H9 (cell line): ENCODE data around the gene TMEM91. TPM values are rescaled to one million over a fixed set of nuclear protein-coding genes. Genes with fewer than 3 reads are reported as not detected.

ENCODE experiments used
- DNase-seq: peaks from one replicate; pipeline ENCODE4 v3.0.0-alpha.2; 2017
- H2AFZ ChIP-seq: one replicate; pipeline ENCODE4 v1.6.1; 2013; ENCODE audit warnings: mild to moderate bottlenecking, low read length, control low read depth, moderate library complexity
- H2AK5ac ChIP-seq: 2 replicates; pipeline ENCODE4 v1.6.1; 2013; ENCODE audit warnings: low read length, control low read depth, mixed read lengths; ENCODE audit not compliant: insufficient read length
- H2BK120ac ChIP-seq: one replicate; pipeline ENCODE4 v1.6.1; 2013; ENCODE audit warnings: low read depth, mild to moderate bottlenecking, low read length, control low read depth, inconsistent platforms; ENCODE audit not compliant: poor library complexity, severe bottlenecking
- H2BK12ac ChIP-seq: 2 replicates; pipeline ENCODE4 v1.6.1; 2013; ENCODE audit warnings: low read length, control low read depth, mixed read lengths, low read depth; ENCODE audit not compliant: insufficient read length
- H2BK15ac ChIP-seq: 2 replicates; pipeline ENCODE4 v1.6.1; 2013; ENCODE audit warnings: low read depth, low read length, control low read depth
- H2BK20ac ChIP-seq: one replicate; pipeline ENCODE4 v1.6.1; 2013; ENCODE audit warnings: low read depth, mild to moderate bottlenecking, low read length, control low read depth, inconsistent platforms; ENCODE audit not compliant: poor library complexity, severe bottlenecking
- H2BK5ac ChIP-seq: 2 replicates; pipeline ENCODE4 v1.6.1; 2013; ENCODE audit warnings: low read length, control low read depth, mixed read lengths; ENCODE audit not compliant: insufficient read length
- H3K14ac ChIP-seq: 2 replicates; pipeline ENCODE4 v1.6.1; 2013; ENCODE audit warnings: low read length, control low read depth; ENCODE audit not compliant: insufficient read depth
- H3K18ac ChIP-seq: 2 replicates; pipeline ENCODE4 v1.6.1; 2013; ENCODE audit warnings: low read depth, mild to moderate bottlenecking, mixed read lengths, low read length, control low read depth; ENCODE audit not compliant: insufficient read length
- H3K23ac ChIP-seq: 2 replicates; pipeline ENCODE4 v1.6.1; 2013; ENCODE audit warnings: low read length, control low read depth, mixed read lengths, low read depth; ENCODE audit not compliant: insufficient read length
- H3K23me2 ChIP-seq: 2 replicates; pipeline ENCODE4 v1.6.1; 2013; ENCODE audit warnings: low read depth, mild to moderate bottlenecking, mixed read lengths, low read length, control low read depth; ENCODE audit not compliant: insufficient read length, poor library complexity, severe bottlenecking
- H3K27ac ChIP-seq: 2 replicates; pipeline ENCODE4 v1.5.1; 2013; ENCODE audit warnings: low read length, control low read depth, mixed read lengths, low read depth; ENCODE audit not compliant: insufficient read length
- H3K27me3 ChIP-seq: 2 replicates; pipeline ENCODE4 v1.6.1; 2013; ENCODE audit warnings: low read length, control low read depth, inconsistent platforms; ENCODE audit not compliant: insufficient read depth
- H3K4ac ChIP-seq: 2 replicates; pipeline ENCODE4 v1.6.1; 2013; ENCODE audit warnings: low read depth, mild to moderate bottlenecking, control low read depth, inconsistent platforms, low read length, moderate library complexity
- H3K4me1 ChIP-seq: 2 replicates; pipeline ENCODE4 v1.6.1; 2013; ENCODE audit warnings: low read length, control low read depth, inconsistent platforms; ENCODE audit not compliant: insufficient read depth
- H3K4me2 ChIP-seq: 2 replicates; pipeline ENCODE4 v1.6.1; 2013; ENCODE audit warnings: low read length, control low read depth, mixed read lengths; ENCODE audit not compliant: insufficient read length, insufficient read depth
- H3K56ac ChIP-seq: 2 replicates; pipeline ENCODE4 v1.6.1; 2013; ENCODE audit warnings: low read depth, mild to moderate bottlenecking, mixed read lengths, low read length, control low read depth; ENCODE audit not compliant: insufficient read length
- H3K79me1 ChIP-seq: 2 replicates; pipeline ENCODE4 v1.6.1; 2013; ENCODE audit warnings: low read depth, mild to moderate bottlenecking, moderate library complexity, low read length, control low read depth, inconsistent platforms; ENCODE audit not compliant: insufficient read depth, poor library complexity, severe bottlenecking
- H3K79me2 ChIP-seq: 2 replicates; pipeline ENCODE4 v1.6.1; 2013; ENCODE audit warnings: low read length, control low read depth, inconsistent platforms; ENCODE audit not compliant: insufficient read depth
- H3K9ac ChIP-seq: 2 replicates; pipeline ENCODE4 v1.6.1; 2013; ENCODE audit warnings: low read length, control low read depth, mixed read lengths; ENCODE audit not compliant: insufficient read length; ENCODE audit errors: extremely low read depth
- H3K9me3 ChIP-seq: one replicate; pipeline ENCODE4 v1.6.1; 2013; ENCODE audit warnings: low read depth, low read length, inconsistent platforms; ENCODE audit not compliant: control insufficient read depth
- H3T11ph ChIP-seq: one replicate; pipeline ENCODE4 v1.6.1; 2013; ENCODE audit warnings: mild to moderate bottlenecking, low read length, control low read depth, inconsistent platforms
- H4K20me1 ChIP-seq: one replicate; pipeline ENCODE4 v1.6.1; 2013; ENCODE audit not compliant: control insufficient read depth, insufficient read length, insufficient read depth
- H4K5ac ChIP-seq: 2 replicates; pipeline ENCODE4 v1.6.1; 2013; ENCODE audit warnings: low read depth, mild to moderate bottlenecking, mixed read lengths, low read length, control low read depth; ENCODE audit not compliant: insufficient read length
- H4K8ac ChIP-seq: replicated peaks from 2 replicates; pipeline ENCODE4 v1.6.1; 2013; ENCODE audit warnings: low read length, control low read depth, mixed read lengths, low read depth; ENCODE audit not compliant: insufficient read length
- H4K91ac ChIP-seq: 2 replicates; pipeline ENCODE4 v1.6.1; 2013; ENCODE audit warnings: low read depth, mild to moderate bottlenecking, moderate library complexity, mixed read lengths, low read length, control low read depth; ENCODE audit not compliant: insufficient read length
- H3K27ac Mint-ChIP-seq, 3 experiments: 2 replicates in 2 of 3; 3 replicates in 1 of 3; pipeline ENCODE4 v1.8.0; 2020 to 2021; ENCODE audit warnings: mixed read lengths in 3 of 3, mild to moderate bottlenecking in 1 of 3, moderate library complexity in 1 of 3
- H3K27me3 Mint-ChIP-seq: 2 replicates; pipeline ENCODE4 v1.8.0; 2021; ENCODE audit warnings: low read depth, mild to moderate bottlenecking, moderate library complexity, mixed read lengths
- H3K36me3 Mint-ChIP-seq, 3 experiments: 2 replicates in 2 of 3; 3 replicates in 1 of 3; pipeline ENCODE4 v1.8.0; 2020 to 2021; ENCODE audit warnings: low read depth in 3 of 3, mixed read lengths in 3 of 3; ENCODE audit not compliant: insufficient read depth in 1 of 3
- H3K4me1 Mint-ChIP-seq, 2 experiments: 2 replicates each; pipeline ENCODE4 v1.8.0; 2020; ENCODE audit warnings: mixed read lengths in 2 of 2
- H3K4me3 Mint-ChIP-seq, 2 experiments: 2 replicates in 1 of 2; 3 replicates in 1 of 2; pipeline ENCODE4 v1.8.0; 2020 to 2021; ENCODE audit warnings: mild to moderate bottlenecking in 2 of 2, mixed read lengths in 2 of 2, moderate library complexity in 1 of 2
- H3K9me3 Mint-ChIP-seq, 2 experiments: 2 replicates in 1 of 2; 3 replicates in 1 of 2; pipeline ENCODE4 v1.8.0; 2020; ENCODE audit warnings: mild to moderate bottlenecking in 2 of 2, mixed read lengths in 2 of 2, moderate library complexity in 1 of 2
- CTCF ChIP-seq: fragments of 200-600 bp; sonication (generic); conservative IDR thresholded peaks from 3 replicates; pipeline ENCODE4 v1.8.0; 2021; ENCODE audit warnings: antibody characterized with exemption, mild to moderate bottlenecking
- WGBS: extraction: QIAGEN DNeasy Blood & Tissue Kit; methylation state at CpG from one replicate; pipeline ENCODE4 v1.1.7; 2013; ENCODE audit warnings: missing lambda C conversion rate, low lambda C conversion rate, mixed read lengths; ENCODE audit not compliant: insufficient read length; ENCODE audit errors: extremely low coverage; 5-methylcytosine and 5-hydroxymethylcytosine counted together
- total RNA-seq: library from RNA; stranded (reverse); gene quantifications from 2 replicates; pipeline ENCODE4 v1.2.1, GENCODE V29; 2021

The TMEM91 gene
- total RNA-seq, 1 experiment from 2014 or later: 5.7 TPM

GRCh38 chr19:41332468-41332867 lies 43.9 kb upstream of the TMEM91 start:
- Histone ChIP-seq H3K4ac (no peak overlapping the region), H3K27me3 (no peaks in the 10 kb centered on the region), H4K20me1 (peaks cover 3% of the 10 kb centered on the region)

More at GRCh38 chr19:41332468-41332867, 43.9 kb upstream of the TMEM91 start:
- Histone ChIP-seq H3K4me1 (no peaks in the 10 kb centered on the region; the same call in 1 of the 2 replicates), H3K4me2 (no peak overlapping the region), H3K56ac (no peak overlapping the region), H3K23ac (no peak overlapping the region), H2BK120ac (no peak overlapping the region), H3K9me3 (no peaks in the 10 kb centered on the region), H3T11ph (no peak overlapping the region), H2BK5ac (no peak overlapping the region), H2AK5ac (no peak overlapping the region), H2AFZ (no peak overlapping the region), H3K9ac (no peak overlapping the region), H4K5ac (no peak overlapping the region), H2BK12ac (no peak overlapping the region), H3K14ac (no peak overlapping the region), H3K27ac (no peak overlapping the region), H3K79me2 (no peaks in the 10 kb centered on the region), H4K8ac (no peak overlapping the region), H3K18ac (no peak overlapping the region), H2BK15ac (no peak overlapping the region), H3K79me1 (no peaks in the 10 kb centered on the region), H4K91ac (no peak overlapping the region), H2BK20ac (no peak overlapping the region), H3K23me2 (no peaks in the 10 kb centered on the region)
- H3K27me3 Mint-ChIP-seq: no peaks in the 10 kb centered on the region
- DNase-seq: no peak
- peaks cover 0 to 33% (median 0%) of the 10 kb centered on the region in 3 experiments; a peak in 2 of 7 replicates for H3K36me3 Mint-ChIP-seq
- no peak for TF ChIP-seq CTCF
- no peaks in the 10 kb centered on the region for H3K9me3 Mint-ChIP-seq
- no CpG with 5 or more reads among the region's 5 CpGs for WGBS
- H3K4me1 Mint-ChIP-seq: peaks cover 6 to 26% of the 10 kb centered on the region in 2 experiments
- H3K27ac Mint-ChIP-seq: no peak overlapping the region
- H3K4me3 Mint-ChIP-seq: no peak overlapping the region
